DND-41 (cell line): ENCODE measurements around the gene C16orf86.

Source experiments
- ATAC-seq: fragments of 200-7000 bp; cut with Tn5 transposase; 3 replicates; pipeline ENCODE4 v1.9.1; 2021; ENCODE audit warnings: low read depth; ENCODE audit not compliant: insufficient read depth
- DNase-seq: peaks from one replicate; pipeline ENCODE4 v3.0.0-alpha.2; 2020
- H2AFZ ChIP-seq: 2 replicates; pipeline ENCODE4 v1.6.0; 2012; ENCODE audit warnings: low read depth, low read length
- H3K27ac ChIP-seq: 2 replicates; pipeline ENCODE4 v1.5.1; 2012; ENCODE audit warnings: low read length, inconsistent platforms
- H3K27me3 ChIP-seq: fragments of 200-600 bp; sonication (generic); 2 replicates; pipeline ENCODE4 v1.6.0; 2012; ENCODE audit warnings: low read length, mild to moderate bottlenecking, inconsistent platforms; ENCODE audit not compliant: insufficient read depth, poor library complexity
- H3K36me3 ChIP-seq: 2 replicates; pipeline ENCODE4 v1.5.1; 2012; ENCODE audit warnings: low read length, inconsistent platforms; ENCODE audit not compliant: insufficient read depth
- H3K4me1 ChIP-seq: 2 replicates; pipeline ENCODE4 v1.5.1; 2012; ENCODE audit warnings: mild to moderate bottlenecking, low read length; ENCODE audit not compliant: insufficient read depth
- H3K4me2 ChIP-seq: 2 replicates; pipeline ENCODE4 v1.6.0; 2012; ENCODE audit warnings: mild to moderate bottlenecking, moderate library complexity, low read length, inconsistent platforms; ENCODE audit not compliant: insufficient read depth
- H3K4me3 ChIP-seq, 2 experiments: fragments of 200-600 bp in 1 of 2; shearing (Covaris generic) in 1 of 2; 2 replicates each; pipeline ENCODE4 v1.5.1; 2012 to 2016; ENCODE audit warnings: inconsistent platforms in 2 of 2, low read length in 2 of 2, mild to moderate bottlenecking in 2 of 2, low read depth in 1 of 2, moderate library complexity in 1 of 2
- H3K79me2 ChIP-seq: 2 replicates; pipeline ENCODE4 v1.6.0; 2012; ENCODE audit warnings: low read length, inconsistent platforms; ENCODE audit not compliant: insufficient read depth
- H3K9ac ChIP-seq: 2 replicates; pipeline ENCODE4 v1.6.0; 2012; ENCODE audit warnings: low read depth, mild to moderate bottlenecking, inconsistent platforms, low read length, moderate library complexity
- H3K9me3 ChIP-seq: 2 replicates; pipeline ENCODE4 v1.5.1; 2012; ENCODE audit warnings: low read length, moderate library complexity, mild to moderate bottlenecking, inconsistent platforms; ENCODE audit not compliant: insufficient read depth, severe bottlenecking
- H4K20me1 ChIP-seq: 2 replicates; pipeline ENCODE4 v1.6.0; 2012; ENCODE audit warnings: low read length; ENCODE audit not compliant: insufficient read depth
- EZH2 ChIP-seq: IDR thresholded peaks from 3 replicates; pipeline ENCODE4 v1.6.1; 2012; ENCODE audit warnings: borderline replicate concordance, low read depth, mild to moderate bottlenecking, moderate library complexity, low read length, inconsistent platforms; ENCODE audit not compliant: severe bottlenecking
- TF ChIP-seq, protein P1 (sequence below): IDR thresholded peaks from 2 replicates; pipeline ENCODE4 v1.5.1; 2012; ENCODE audit warnings: borderline replicate concordance, low read length, moderate library complexity, mild to moderate bottlenecking; ENCODE audit not compliant: poor library complexity, severe bottlenecking; ENCODE audit errors: extremely low read depth

The C16orf86 gene

DNA sequence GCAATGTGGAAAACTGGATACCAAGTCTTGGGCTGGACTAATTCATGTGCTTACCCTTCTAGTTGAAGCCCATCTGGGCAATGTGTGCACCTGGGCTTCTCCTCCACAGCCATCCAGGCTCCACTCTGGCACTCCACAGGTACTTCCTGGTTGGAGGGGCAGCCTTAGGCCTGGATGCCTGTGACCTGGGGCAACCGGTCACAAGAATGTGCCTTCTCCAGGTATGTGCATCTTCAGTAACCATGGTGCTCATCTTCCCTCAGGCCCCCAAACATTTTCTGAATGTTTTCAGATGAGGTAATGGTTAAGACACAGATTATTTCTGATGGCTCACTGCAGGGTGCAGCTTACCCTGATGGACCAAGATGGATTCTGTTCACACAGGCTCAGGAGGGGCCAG, 11.1 kb downstream of the C16orf86 start:
- Histone ChIP-seq H3K4me1 (no peaks in the 10 kb centered on the region), H3K27me3 (no peaks in the 10 kb centered on the region), H3K27ac (no peak overlapping the region), H4K20me1 (no peaks in the 10 kb centered on the region; the same call in 1 of the 2 replicates), H3K79me2 (no peaks in the 10 kb centered on the region), H3K4me2 (no peak overlapping the region), H3K4me3 (no peak overlapping the region), H3K9ac (no peak overlapping the region), H3K9me3 (no peaks in the 10 kb centered on the region), H3K36me3 (peaks cover 35% of the 10 kb centered on the region; the same call in 1 of the 2 replicates), H2AFZ (no peak overlapping the region)
- ATAC-seq (no peak), DNase-seq (no peak)
- TF ChIP-seq, protein P1, sequence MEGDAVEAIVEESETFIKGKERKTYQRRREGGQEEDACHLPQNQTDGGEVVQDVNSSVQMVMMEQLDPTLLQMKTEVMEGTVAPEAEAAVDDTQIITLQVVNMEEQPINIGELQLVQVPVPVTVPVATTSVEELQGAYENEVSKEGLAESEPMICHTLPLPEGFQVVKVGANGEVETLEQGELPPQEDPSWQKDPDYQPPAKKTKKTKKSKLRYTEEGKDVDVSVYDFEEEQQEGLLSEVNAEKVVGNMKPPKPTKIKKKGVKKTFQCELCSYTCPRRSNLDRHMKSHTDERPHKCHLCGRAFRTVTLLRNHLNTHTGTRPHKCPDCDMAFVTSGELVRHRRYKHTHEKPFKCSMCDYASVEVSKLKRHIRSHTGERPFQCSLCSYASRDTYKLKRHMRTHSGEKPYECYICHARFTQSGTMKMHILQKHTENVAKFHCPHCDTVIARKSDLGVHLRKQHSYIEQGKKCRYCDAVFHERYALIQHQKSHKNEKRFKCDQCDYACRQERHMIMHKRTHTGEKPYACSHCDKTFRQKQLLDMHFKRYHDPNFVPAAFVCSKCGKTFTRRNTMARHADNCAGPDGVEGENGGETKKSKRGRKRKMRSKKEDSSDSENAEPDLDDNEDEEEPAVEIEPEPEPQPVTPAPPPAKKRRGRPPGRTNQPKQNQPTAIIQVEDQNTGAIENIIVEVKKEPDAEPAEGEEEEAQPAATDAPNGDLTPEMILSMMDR = no peak

DNA sequence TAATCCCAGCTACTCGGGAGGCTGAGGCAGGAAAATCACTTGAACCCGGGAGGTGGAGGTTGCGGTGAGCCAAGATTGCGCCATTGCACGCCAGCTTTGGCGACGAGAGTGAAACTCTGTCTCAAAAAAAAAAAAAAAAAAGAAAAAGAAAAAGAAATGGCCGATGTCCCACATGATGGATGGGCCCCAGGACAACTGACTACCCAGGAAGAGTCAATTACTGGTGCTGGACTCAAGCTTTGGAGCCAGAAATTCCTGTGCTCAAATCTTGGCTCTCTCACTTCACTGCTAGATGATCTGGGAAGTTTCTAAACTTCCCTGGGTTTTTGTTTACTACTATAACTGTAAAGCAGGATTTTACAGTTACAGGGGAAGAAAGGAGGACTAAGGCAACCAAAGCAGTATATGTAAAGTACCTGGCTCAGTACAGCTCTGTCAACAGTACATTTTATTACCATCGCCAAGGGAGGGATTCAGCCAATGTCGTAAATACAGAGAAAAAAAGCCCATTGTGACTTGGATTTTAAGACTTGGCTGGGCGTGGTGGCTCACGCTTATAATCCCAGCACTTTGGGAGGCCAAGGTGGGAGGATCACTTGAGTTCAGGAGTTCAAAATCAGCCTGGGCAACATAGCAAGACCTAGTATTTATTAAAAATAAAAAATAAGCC, 11.9 kb downstream of the C16orf86 start:
- ATAC-seq (no peak), DNase-seq (no peak)
- no peak for TF ChIP-seq EZH2
- TF ChIP-seq, protein P1 = no peak
- H3K4me1 ChIP-seq = no peaks in the 10 kb centered on the region
- H3K4me2 ChIP-seq = no peak overlapping the region
- H3K9me3 ChIP-seq = no peaks in the 10 kb centered on the region
- H2AFZ ChIP-seq = no peak overlapping the region
- H3K36me3 ChIP-seq = peaks cover 37% of the 10 kb centered on the region
- no peak overlapping the region for H3K27ac ChIP-seq
- H3K27me3 ChIP-seq = no peaks in the 10 kb centered on the region
- H3K79me2 ChIP-seq = no peaks in the 10 kb centered on the region
- H3K4me3 ChIP-seq = no peak overlapping the region
- no peaks in the 10 kb centered on the region for H4K20me1 ChIP-seq
- no peak overlapping the region for H3K9ac ChIP-seq

DNA sequence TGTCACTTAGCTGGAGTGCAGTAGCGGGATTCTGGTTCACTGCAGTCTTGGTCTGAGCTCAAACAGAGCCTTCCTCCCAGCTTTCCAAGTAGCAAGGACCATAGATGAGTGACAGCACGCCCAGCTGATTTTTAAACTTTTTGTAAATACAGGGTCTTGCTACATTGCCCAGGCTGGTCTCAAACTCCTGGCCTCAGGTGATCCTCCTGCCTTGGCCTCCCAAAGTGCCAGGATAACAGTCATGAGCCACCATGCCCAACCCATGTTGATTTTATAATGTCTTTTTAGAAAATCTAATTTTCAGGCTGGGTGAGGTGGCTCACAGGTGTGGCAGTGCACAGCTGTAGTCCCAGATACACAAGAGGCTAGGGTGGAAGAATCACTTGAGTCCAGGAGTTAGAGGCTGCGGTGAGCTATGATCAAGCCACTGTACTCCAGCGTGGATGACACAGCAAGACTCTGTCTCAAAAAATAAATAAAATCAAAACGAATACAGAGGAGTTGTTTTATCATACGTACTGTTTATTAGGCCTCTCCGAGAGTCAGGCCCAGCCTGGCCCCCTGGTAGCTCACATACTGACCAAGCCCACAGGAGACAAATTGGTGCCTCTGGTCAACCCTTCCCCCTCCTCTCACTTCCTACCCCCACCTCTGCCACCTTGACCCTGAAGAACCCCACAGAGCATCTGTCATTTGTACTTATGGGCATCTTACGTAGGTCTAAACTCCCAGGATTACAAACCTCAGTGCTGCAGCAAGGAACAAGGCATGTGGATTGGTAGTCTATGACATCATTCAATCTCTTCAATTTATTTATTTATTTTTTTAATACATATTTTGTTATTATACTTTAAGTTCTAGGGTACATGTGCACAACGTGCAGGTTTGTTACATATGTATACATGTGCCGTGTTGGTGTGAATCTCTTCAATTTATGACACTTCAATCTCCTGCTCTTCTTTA, 13.6 kb downstream of the C16orf86 start:
- TF ChIP-seq, protein P1 = no peak
- no peak for TF ChIP-seq EZH2
- Histone ChIP-seq H3K36me3 (peaks cover 44% of the 10 kb centered on the region), H3K9me3 (no peaks in the 10 kb centered on the region)

More for the DNA sequence above, 13.6 kb downstream of the C16orf86 start:
- H3K4me3 ChIP-seq = no peak overlapping the region
- DNase-seq (no peak), ATAC-seq (no peak)
- H3K79me2 ChIP-seq = no peaks in the 10 kb centered on the region
- H2AFZ ChIP-seq = no peak overlapping the region
- H4K20me1 ChIP-seq = no peaks in the 10 kb centered on the region
- H3K27ac ChIP-seq = no peak overlapping the region
- no peak overlapping the region for H3K4me2 ChIP-seq
- no peak overlapping the region for H3K9ac ChIP-seq
- no peaks in the 10 kb centered on the region for H3K4me1 ChIP-seq
- no peaks in the 10 kb centered on the region for H3K27me3 ChIP-seq
